Endothelial cell of umbilical vein (primary cell): ENCODE data around the gene NUSAP1. TPM values are rescaled to one million over a fixed set of nuclear protein-coding genes. Genes with fewer than 3 reads are reported as not detected.
"Not testable (repeated sequence)": the region's sequence is repeated elsewhere in the genome, so short reads cannot be mapped to it uniquely, and the experiment has no call there.

Experiments used
- BruUV-seq: library from RNA; stranded (reverse); fragments of 400-500 nt; replicated peaks from 2 replicates; lab custom pipeline; 2021; lab: Mats Ljungman, UMichigan
- CTCF ChIA-PET: fragments of 300-600, 350-600 bp; sonication (Branson Sonifier 250); formaldehyde crosslinking; loops from one replicate; lab custom pipeline; 2021; ENCODE audit warnings: antibody characterized with exemption, inconsistent platforms; lab: Charles Lee
- POLR2A ChIA-PET: fragments of 300-600, 350-600 bp; sonication (Branson Sonifier 250); formaldehyde crosslinking; loops from one replicate; lab custom pipeline; 2021; ENCODE audit warnings: antibody characterized with exemption, inconsistent platforms; lab: Charles Lee
- DNase-seq: peaks from one replicate; pipeline ENCODE4 v3.0.0-alpha.2; 2011; ENCODE audit warnings: low read depth, low spot score
- FAIRE-seq: peaks from 2 replicates; lab custom pipeline; 2011; peaks lifted over from hg19 to GRCh38; lab: Jason Lieb, UNC
- H2AFZ ChIP-seq: 2 replicates; pipeline ENCODE4 v1.6.0; 2012; ENCODE audit warnings: low read depth, low read length, control low read depth, inconsistent platforms
- H3K27ac ChIP-seq: 2 replicates; pipeline ENCODE4 v1.5.1; 2011; ENCODE audit warnings: low read depth, mild to moderate bottlenecking, control low read depth, low read length, moderate library complexity; ENCODE audit not compliant: insufficient read depth
- H3K27me3 ChIP-seq, 2 experiments: 2 replicates each; pipeline versions ENCODE4 v1.6.0 to v1.6.1; 2011; ENCODE audit warnings: low read length in 2 of 2, mixed read lengths in 1 of 2; ENCODE audit not compliant: control insufficient read depth in 2 of 2, insufficient read depth in 2 of 2
- H3K36me3 ChIP-seq, 2 experiments: 2 replicates in 1 of 2; 3 replicates in 1 of 2; pipeline ENCODE4 v1.5.1; 2011; ENCODE audit warnings: low read length in 2 of 2, mild to moderate bottlenecking in 1 of 2, moderate library complexity in 1 of 2; ENCODE audit not compliant: control insufficient read depth in 2 of 2, insufficient read depth in 2 of 2; ENCODE audit errors: extremely low read depth in 1 of 2
- H3K4me1 ChIP-seq: 3 replicates; pipeline ENCODE4 v1.5.1; 2011; ENCODE audit warnings: mild to moderate bottlenecking, low read length; ENCODE audit not compliant: control insufficient read depth, insufficient read depth; ENCODE audit errors: extremely low read depth
- H3K4me2 ChIP-seq: 2 replicates; pipeline ENCODE4 v1.6.1; 2011; ENCODE audit warnings: low read length, control low read depth, mixed read lengths; ENCODE audit not compliant: insufficient read depth
- H3K4me3 ChIP-seq, 3 experiments: fragments of 200-600 bp in 1 of 3; sonication (generic), shearing (Covaris generic) in 1 of 3; replicated peaks in 1 of 3; 2 replicates each; pipeline ENCODE4 v1.5.1; 2011 to 2016; ENCODE audit warnings: control low read depth in 3 of 3, low read length in 3 of 3, mild to moderate bottlenecking in 2 of 3, inconsistent platforms in 1 of 3, low read depth in 1 of 3, moderate library complexity in 1 of 3; ENCODE audit not compliant: insufficient read depth in 1 of 3
- H3K79me2 ChIP-seq: 2 replicates; pipeline ENCODE4 v1.6.0; 2012; ENCODE audit warnings: low read length, inconsistent platforms; ENCODE audit not compliant: control insufficient read depth, insufficient read depth
- H3K9ac ChIP-seq: replicated peaks from 2 replicates; pipeline ENCODE3; 2011; ENCODE audit warnings: low read length, control low read depth; ENCODE audit not compliant: insufficient read depth; ENCODE audit errors: extremely low read depth
- H3K9me1 ChIP-seq: replicated peaks from 3 replicates; pipeline ENCODE4 v1.6.0; 2011; ENCODE audit warnings: mild to moderate bottlenecking, low read length; ENCODE audit not compliant: control insufficient read depth, insufficient read depth; ENCODE audit errors: extremely low read depth
- H3K9me3 ChIP-seq: replicated peaks from 2 replicates; pipeline ENCODE4 v1.5.1; 2012; ENCODE audit warnings: low read length, inconsistent platforms; ENCODE audit not compliant: control insufficient read depth, insufficient read depth
- H4K20me1 ChIP-seq: replicated peaks from 2 replicates; pipeline ENCODE3; 2011; ENCODE audit warnings: mild to moderate bottlenecking, low read length; ENCODE audit not compliant: control insufficient read depth, insufficient read depth; ENCODE audit errors: extremely low read depth
- EZH2 ChIP-seq: IDR thresholded peaks from 2 replicates; pipeline ENCODE4 v1.6.1; 2012; ENCODE audit warnings: borderline replicate concordance, low read depth, mild to moderate bottlenecking, moderate library complexity, low read length, inconsistent platforms; ENCODE audit not compliant: severe bottlenecking
- FOS ChIP-seq: IDR thresholded peaks from 2 replicates; pipeline ENCODE4 v1.6.1; 2011; ENCODE audit warnings: mild to moderate bottlenecking, low read length, moderate library complexity, borderline replicate concordance; ENCODE audit not compliant: insufficient read depth
- GATA2 ChIP-seq: IDR thresholded peaks from 2 replicates; pipeline ENCODE4 v1.7.0; 2011; ENCODE audit warnings: low read depth, mild to moderate bottlenecking, moderate library complexity, mixed read lengths, low read length; ENCODE audit not compliant: insufficient read length, insufficient read depth
- JUN ChIP-seq: IDR thresholded peaks from 2 replicates; pipeline ENCODE4 v1.6.1; 2011; ENCODE audit warnings: borderline replicate concordance, low read depth; ENCODE audit not compliant: insufficient read length, insufficient read depth
- MYC ChIP-seq: IDR thresholded peaks from one replicate; pipeline ENCODE4 v1.6.1; 2011; ENCODE audit warnings: mild to moderate bottlenecking, low read depth, low read length
- POLR2A ChIP-seq: IDR thresholded peaks from 2 replicates; pipeline ENCODE4 v1.6.1; 2012; ENCODE audit warnings: low read depth, mild to moderate bottlenecking, control low read depth, low read length
- POLR2AphosphoS5 ChIP-seq: IDR thresholded peaks from 2 replicates; pipeline ENCODE4 v1.6.1; 2012; ENCODE audit warnings: low read depth, mild to moderate bottlenecking, control low read depth, low read length, moderate library complexity; ENCODE audit not compliant: insufficient read depth
- dilution Hi-C: fragments of 300-500 bp; cut with MboI; formaldehyde crosslinking; loops from one replicate; pipeline ENCODE4 v1.15.0; 2019; ENCODE audit warnings: low sequenced_read_pairs; ENCODE audit not compliant: extremely low pct_ligation_motif_present
- intact Hi-C: fragments of 100-400 bp; cut with micrococcal nuclease; formaldehyde crosslinking; loops from one replicate; pipeline ENCODE4 v1.10.0; 2022
- polyA plus RNA-seq, 4 experiments: library from polyadenylated mRNA; depleted of rRNA in 3 of 4; stranded (reverse) in 3 of 4; unstranded in 1 of 4; fragments of >200 nt; gene quantifications; 2 replicates each; pipeline versions ENCODE4 v1.2.1 to v1.2.3, GENCODE V29; 2011 to 2012; ENCODE audit warnings: missing spikeins in 1 of 4
- total RNA-seq: library from RNA; stranded (reverse); gene quantifications from 2 replicates; pipeline ENCODE4 v1.2.3, GENCODE V29; 2021
- TF ChIP-seq, protein P1 (sequence below), 2 donors: IDR thresholded peaks; 1 replicate in 1 of 2; 2 replicates in 1 of 2; pipeline ENCODE4 v1.5.1; 2011; ENCODE audit warnings: low read length in 2 of 2, mild to moderate bottlenecking in 2 of 2, moderate library complexity in 2 of 2, control low read depth in 1 of 2, inconsistent platforms in 1 of 2, low read depth in 1 of 2; ENCODE audit not compliant: insufficient read depth in 1 of 2; ENCODE audit errors: extremely low read depth in 1 of 2
- TF ChIP-seq, protein P2 (sequence below): IDR thresholded peaks from 2 replicates; pipeline ENCODE4 v1.6.1; 2011; ENCODE audit not compliant: insufficient read depth, insufficient read length

NUSAP1 gene
- total and polyA plus RNA-seq, 2 donors (not counting 3 experiments of a cell fraction or from before 2014, with no cell fraction given), result 43.0 to 109 TPM

DNA sequence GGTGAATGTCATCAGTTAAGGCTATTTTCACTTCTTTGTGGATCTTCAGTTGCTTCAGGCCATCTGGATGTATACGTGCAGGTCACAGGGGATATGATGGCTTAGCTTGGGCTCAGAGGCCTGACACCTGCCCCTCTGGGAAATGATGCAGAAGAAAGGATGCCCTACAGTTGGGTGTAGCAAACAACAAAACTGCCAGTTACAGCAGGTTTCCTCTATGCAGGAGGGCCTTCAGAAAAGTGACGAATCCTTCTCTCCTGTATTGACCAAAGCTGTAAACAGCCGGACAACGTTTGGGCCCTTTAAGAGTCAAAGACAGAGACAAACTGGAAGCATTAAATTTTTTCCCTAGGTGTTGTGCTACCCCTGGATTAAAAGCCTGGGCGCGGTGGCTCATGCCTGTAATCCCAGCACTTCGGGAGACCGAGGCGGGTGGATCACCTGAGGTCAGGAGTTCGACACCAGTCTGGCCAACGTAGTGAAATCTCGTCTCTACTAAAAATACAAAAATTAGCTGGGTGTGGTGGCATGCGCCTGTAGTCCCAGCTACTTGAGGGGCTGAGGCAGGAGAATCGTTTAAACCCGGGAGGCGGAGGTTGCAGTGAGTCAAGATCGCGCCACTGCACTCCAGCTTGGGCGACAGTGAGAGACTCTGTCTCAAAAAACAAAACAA is 49.6 kb upstream of the NUSAP1 start:
- H3K27me3 ChIP-seq, FAIRE-seq, H4K20me1 ChIP-seq, dilution Hi-C loops, H3K9me3 ChIP-seq, DNase-seq, H3K4me1 ChIP-seq, H3K9me1 ChIP-seq: not testable (repeated sequence)
- H3K4me3 ChIP-seq, result peak overlapping the region in 2 of 3 experiments; percentile 6 to 26
- H3K27ac ChIP-seq, result peak overlapping the region; percentile 62
- peaks cover 11 to 13% of the 10 kb centered on the region in 2 experiments for H3K36me3 ChIP-seq
- peak overlapping the region; percentile 81 for H2AFZ ChIP-seq
- peak overlapping the region; percentile 64 for H3K9ac ChIP-seq
- CTCF ChIA-PET, result interaction anchor here (1.0 kb wide), 1 partner anchor 17 kb away, joined by 3 read pairs; no protein-coding TSS in a partner anchor
- peak overlapping the region; percentile 25 for H3K4me2 ChIP-seq
- TSS peak; percentile 91 for BruUV-seq
- POLR2A ChIA-PET, result interaction anchor here (0.7 kb wide), 1 partner anchor 129 kb away, joined by 3 read pairs; no protein-coding TSS in a partner anchor
- intact Hi-C loops, result loop anchor here (2.0 kb wide), 1 partner anchor 52 kb away; the partner anchor contains the start of genes CHP1 and EXD1
- H3K79me2 ChIP-seq, result peaks cover 37% of the 10 kb centered on the region

- BruUV-seq, result no TSS peak
- Histone ChIP-seq H3K36me3 (peaks cover 17 to 20% of the 10 kb centered on the region in 2 experiments), H2AFZ (peak overlapping the region; percentile 94), H3K27ac (peak overlapping the region; percentile 62), H3K79me2 (peaks cover 45% of the 10 kb centered on the region), H3K9me3 (no peaks in the 10 kb centered on the region), H4K20me1 (no peaks in the 10 kb centered on the region), H3K9me1 (no peaks in the 10 kb centered on the region), H3K27me3 (no peaks in the 10 kb centered on the region), H3K9ac (peak overlapping the region; percentile 88), H3K4me1 (peaks cover 6% of the 10 kb centered on the region), H3K4me2 (peak overlapping the region; percentile 77), H3K4me3 (peak overlapping the region; percentile 83 to 96 (median 95))
- dilution Hi-C loops, result no loop called here
- ChIA-PET POLR2A (interaction anchor here (0.7 kb wide), 1 partner anchor 130 kb away, joined by 3 read pairs; no protein-coding TSS in a partner anchor), CTCF (interaction anchor here (0.6 to 1.0 kb wide), 2 partner anchors 16 to 366 kb away, joined by 3 read pairs; no protein-coding TSS in a partner anchor)
- intact Hi-C loops, result loop anchor here (2.0 kb wide), 2 partner anchors 49 to 53 kb away; partner anchors contain the start of genes CHP1, EXD1, NUSAP1 and OIP5
- peak; percentile 95 for FAIRE-seq
- TF ChIP-seq MYC (peak; percentile 46), POLR2A (peak; percentile 97), FOS (no peak), GATA2 (no peak), EZH2 (no peak), JUN (no peak), POLR2AphosphoS5 (peak; percentile 97)
- TF ChIP-seq, protein P1, sequence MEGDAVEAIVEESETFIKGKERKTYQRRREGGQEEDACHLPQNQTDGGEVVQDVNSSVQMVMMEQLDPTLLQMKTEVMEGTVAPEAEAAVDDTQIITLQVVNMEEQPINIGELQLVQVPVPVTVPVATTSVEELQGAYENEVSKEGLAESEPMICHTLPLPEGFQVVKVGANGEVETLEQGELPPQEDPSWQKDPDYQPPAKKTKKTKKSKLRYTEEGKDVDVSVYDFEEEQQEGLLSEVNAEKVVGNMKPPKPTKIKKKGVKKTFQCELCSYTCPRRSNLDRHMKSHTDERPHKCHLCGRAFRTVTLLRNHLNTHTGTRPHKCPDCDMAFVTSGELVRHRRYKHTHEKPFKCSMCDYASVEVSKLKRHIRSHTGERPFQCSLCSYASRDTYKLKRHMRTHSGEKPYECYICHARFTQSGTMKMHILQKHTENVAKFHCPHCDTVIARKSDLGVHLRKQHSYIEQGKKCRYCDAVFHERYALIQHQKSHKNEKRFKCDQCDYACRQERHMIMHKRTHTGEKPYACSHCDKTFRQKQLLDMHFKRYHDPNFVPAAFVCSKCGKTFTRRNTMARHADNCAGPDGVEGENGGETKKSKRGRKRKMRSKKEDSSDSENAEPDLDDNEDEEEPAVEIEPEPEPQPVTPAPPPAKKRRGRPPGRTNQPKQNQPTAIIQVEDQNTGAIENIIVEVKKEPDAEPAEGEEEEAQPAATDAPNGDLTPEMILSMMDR (IDR thresholded peaks at IDR 0.05; ENCODE audit: extremely low read depth in 1 of 2, insufficient read depth in 1 of 2, low read depth in 1 of 2, low read length in 2 of 2), result no peak
- TF ChIP-seq, protein P2, sequence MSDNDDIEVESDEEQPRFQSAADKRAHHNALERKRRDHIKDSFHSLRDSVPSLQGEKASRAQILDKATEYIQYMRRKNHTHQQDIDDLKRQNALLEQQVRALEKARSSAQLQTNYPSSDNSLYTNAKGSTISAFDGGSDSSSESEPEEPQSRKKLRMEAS, result peak; percentile 88
- peak; percentile 100 for DNase-seq
Observed at GRCh38 chr15:41283653-41284426, 48.8 kb upstream of the NUSAP1 start.
